GM20000 (cell line): ENCODE measurements around the gene CHCHD3.

ENCODE experiments used
- DNase-seq: peaks from one replicate; pipeline ENCODE4 v3.0.0; 2012; ENCODE audit warnings: low spot score
- TF ChIP-seq, protein P1 (sequence below): IDR thresholded peaks from 2 replicates; pipeline ENCODE4 v1.5.1; 2012; ENCODE audit warnings: mild to moderate bottlenecking, control low read depth; ENCODE audit errors: extremely low read depth, missing control alignments

CHCHD3 gene

GRCh38 chr7:132950725-132951124, 131.2 kb downstream of the CHCHD3 start:
- DNase-seq, result no peak
- TF ChIP-seq, protein P1, sequence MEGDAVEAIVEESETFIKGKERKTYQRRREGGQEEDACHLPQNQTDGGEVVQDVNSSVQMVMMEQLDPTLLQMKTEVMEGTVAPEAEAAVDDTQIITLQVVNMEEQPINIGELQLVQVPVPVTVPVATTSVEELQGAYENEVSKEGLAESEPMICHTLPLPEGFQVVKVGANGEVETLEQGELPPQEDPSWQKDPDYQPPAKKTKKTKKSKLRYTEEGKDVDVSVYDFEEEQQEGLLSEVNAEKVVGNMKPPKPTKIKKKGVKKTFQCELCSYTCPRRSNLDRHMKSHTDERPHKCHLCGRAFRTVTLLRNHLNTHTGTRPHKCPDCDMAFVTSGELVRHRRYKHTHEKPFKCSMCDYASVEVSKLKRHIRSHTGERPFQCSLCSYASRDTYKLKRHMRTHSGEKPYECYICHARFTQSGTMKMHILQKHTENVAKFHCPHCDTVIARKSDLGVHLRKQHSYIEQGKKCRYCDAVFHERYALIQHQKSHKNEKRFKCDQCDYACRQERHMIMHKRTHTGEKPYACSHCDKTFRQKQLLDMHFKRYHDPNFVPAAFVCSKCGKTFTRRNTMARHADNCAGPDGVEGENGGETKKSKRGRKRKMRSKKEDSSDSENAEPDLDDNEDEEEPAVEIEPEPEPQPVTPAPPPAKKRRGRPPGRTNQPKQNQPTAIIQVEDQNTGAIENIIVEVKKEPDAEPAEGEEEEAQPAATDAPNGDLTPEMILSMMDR, result no peak

GRCh38 chr7:132947011-132947410, 134.9 kb downstream of the CHCHD3 start:
- TF ChIP-seq, protein P1, result no peak
- no peak for DNase-seq

DNA sequence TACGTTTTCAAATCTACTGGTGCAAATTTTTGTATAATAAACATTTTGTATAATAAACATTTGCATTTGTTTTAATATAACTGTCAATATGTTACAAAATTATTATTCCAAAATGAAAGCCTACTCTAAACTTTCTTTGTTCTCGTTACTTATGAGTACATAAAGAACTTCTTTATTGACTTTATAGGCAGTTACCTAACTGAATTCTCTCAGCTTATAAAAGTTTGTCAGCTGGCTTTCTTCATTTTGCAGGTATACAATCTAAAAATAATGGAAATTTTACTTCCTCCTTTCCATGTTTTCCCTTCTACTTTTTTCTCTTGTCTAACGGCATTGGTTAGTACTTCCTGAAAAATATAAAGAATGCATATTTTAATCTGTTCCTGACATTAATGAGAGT, 137.1 kb downstream of the CHCHD3 start:
- TF ChIP-seq, protein P1, result no peak

GRCh38 chr7:132943645-132944044, 138.2 kb downstream of the CHCHD3 start:
- DNase-seq, result no peak
- TF ChIP-seq, protein P1, result no peak

More for the DNA sequence above, 137.1 kb downstream of the CHCHD3 start:
- no peak for DNase-seq

- TF ChIP-seq, protein P1, result no peak
- no peak for DNase-seq
Measured at GRCh38 chr7:132942701-132943100, 139.2 kb downstream of the CHCHD3 start.

GRCh38 chr7:132941905-132942304, 140.0 kb downstream of the CHCHD3 start:
- TF ChIP-seq, protein P1, result no peak
- no peak for DNase-seq

DNA sequence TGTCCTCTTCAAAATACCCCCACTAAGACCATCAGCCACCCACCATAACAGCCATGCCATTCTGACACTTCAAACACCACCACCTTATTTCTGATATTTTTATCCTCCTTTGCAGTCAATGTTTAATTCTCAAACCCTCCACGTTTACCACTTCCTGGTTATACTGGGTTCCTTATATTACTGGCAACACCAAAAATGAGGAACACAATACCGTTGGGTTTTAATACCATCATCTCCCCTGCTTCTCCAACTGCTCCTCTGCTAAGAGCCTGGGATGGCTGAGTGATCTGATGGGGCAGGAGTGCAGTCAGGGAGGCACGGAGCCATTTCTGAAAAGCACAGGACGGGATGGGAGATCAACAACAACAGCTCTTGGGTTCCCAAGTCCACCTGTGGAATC, 140.5 kb downstream of the CHCHD3 start:
- DNase-seq, result no peak
- TF ChIP-seq, protein P1, result no peak
